SK-N-MC (cell line): Measurements from ENCODE around the gene EDN2.

Experiments used
- DNase-seq: peaks from one replicate; pipeline ENCODE4 v3.0.0-alpha.2; 2011; ENCODE audit warnings: low read depth, low spot score
- H3K27ac ChIP-seq: fragments of 200-600 bp; sonication (generic); 2 replicates; pipeline ENCODE4 v1.5.1; 2016; ENCODE audit warnings: mixed run types
- H3K36me3 ChIP-seq: fragments of 200-600 bp; sonication (generic); 2 replicates; pipeline ENCODE4 v1.6.1; 2017; ENCODE audit warnings: antibody characterized with exemption, low read length, mixed read lengths; ENCODE audit not compliant: insufficient read depth
- H3K4me3 ChIP-seq: fragments of 200-600 bp; sonication (generic); 2 replicates; pipeline ENCODE4 v1.5.1; 2016
- H3K9ac ChIP-seq: fragments of 200-600 bp; sonication (generic); 2 replicates; pipeline ENCODE4 v1.8.0; 2017; ENCODE audit warnings: mixed run types, mixed read lengths; ENCODE audit not compliant: insufficient read length
- H3K9me3 ChIP-seq: fragments of 200-600 bp; sonication (generic); 2 replicates; pipeline ENCODE4 v1.6.1; 2017; ENCODE audit warnings: low read depth, mild to moderate bottlenecking, antibody characterized with exemption, low read length, moderate library complexity, mixed read lengths
- EZH2 ChIP-seq: fragments of 200-600 bp; sonication (generic); IDR thresholded peaks from one replicate; pipeline ENCODE4 v1.6.1; 2017; ENCODE audit warnings: antibody characterized with exemption
- FOXP2 ChIP-seq: optimal IDR thresholded peaks from 2 replicates; pipeline ENCODE3; 2011; ENCODE audit warnings: mild to moderate bottlenecking, moderate library complexity; ENCODE audit not compliant: insufficient read depth; ENCODE audit errors: extremely low read length, control extremely low read depth
- POLR2AphosphoS5 ChIP-seq: IDR thresholded peaks from 2 replicates; pipeline ENCODE4 v1.6.1; 2012; ENCODE audit warnings: mild to moderate bottlenecking, low read depth, low read length, borderline replicate concordance

Gene EDN2

GRCh38 chr1:41513383-41513735 is 28.9 kb upstream of the EDN2 start:
- H3K9ac ChIP-seq = no peak overlapping the region
- no peak for DNase-seq
- no peaks in the 10 kb centered on the region for H3K9me3 ChIP-seq
- H3K36me3 ChIP-seq = no peaks in the 10 kb centered on the region
- H3K27ac ChIP-seq = no peak overlapping the region
- TF ChIP-seq EZH2 = no peak
- TF ChIP-seq POLR2AphosphoS5 = no peak
- no peak for TF ChIP-seq FOXP2
- no peak overlapping the region for H3K4me3 ChIP-seq

GRCh38 chr1:41512701-41513382 is 28.4 kb upstream of the EDN2 start:
- H3K9me3 ChIP-seq = no peaks in the 10 kb centered on the region
- no peak for TF ChIP-seq POLR2AphosphoS5
- TF ChIP-seq EZH2 = no peak
- no peak for TF ChIP-seq FOXP2
- no peaks in the 10 kb centered on the region for H3K36me3 ChIP-seq
- H3K27ac ChIP-seq = no peak overlapping the region
- H3K4me3 ChIP-seq = no peak overlapping the region
- no peak overlapping the region for H3K9ac ChIP-seq
- no peak for DNase-seq

GRCh38 chr1:41511239-41511540 is 26.7 kb upstream of the EDN2 start:
- no peak for DNase-seq
- TF ChIP-seq FOXP2 = no peak
- TF ChIP-seq POLR2AphosphoS5 = no peak
- no peak for TF ChIP-seq EZH2
- no peak overlapping the region for H3K9ac ChIP-seq
- no peaks in the 10 kb centered on the region for H3K36me3 ChIP-seq
- H3K27ac ChIP-seq = no peak overlapping the region
- H3K4me3 ChIP-seq = no peak overlapping the region
- no peaks in the 10 kb centered on the region for H3K9me3 ChIP-seq

DNA sequence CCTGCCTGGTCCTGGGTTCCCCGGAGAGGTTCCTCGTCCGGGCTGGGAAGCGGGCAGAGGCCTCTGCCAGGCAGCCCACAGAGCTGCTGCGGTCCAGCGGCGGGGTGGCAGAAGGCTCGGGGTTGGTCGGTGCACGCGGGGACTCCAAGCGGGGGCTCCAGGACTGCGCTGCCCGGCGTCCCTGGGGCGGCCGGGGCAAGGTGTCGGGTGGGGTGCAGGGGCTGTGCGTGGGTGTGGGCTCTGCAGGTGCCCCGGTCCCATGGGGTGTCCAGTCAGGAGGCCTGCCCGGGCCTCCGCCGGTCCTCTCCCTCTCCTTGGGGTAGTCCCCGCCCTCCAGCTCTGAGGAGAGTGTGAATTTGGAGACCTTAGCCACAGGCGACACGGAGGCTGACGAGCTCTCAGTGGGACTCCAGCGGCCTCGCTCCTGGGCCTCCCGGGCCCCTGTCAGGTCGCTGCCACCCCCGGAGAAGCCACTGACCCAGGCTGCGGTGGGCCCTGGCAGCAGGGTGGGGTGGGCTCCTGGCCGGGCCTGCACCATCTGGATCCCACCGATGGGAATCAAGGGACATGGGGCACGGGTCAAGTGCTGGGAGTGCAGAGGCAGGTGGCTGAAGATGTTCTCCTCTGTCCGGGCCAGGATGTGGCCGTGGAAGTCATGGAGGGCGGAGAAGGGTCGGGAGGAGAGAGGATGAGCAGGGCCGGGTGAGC is 26.2 kb upstream of the EDN2 start:
- no peak for DNase-seq
- no peak for TF ChIP-seq POLR2AphosphoS5
- no peak for TF ChIP-seq FOXP2
- TF ChIP-seq EZH2 = no peak
- H3K9ac ChIP-seq = no peak overlapping the region
- no peak overlapping the region for H3K27ac ChIP-seq
- H3K4me3 ChIP-seq = no peak overlapping the region
- no peaks in the 10 kb centered on the region for H3K9me3 ChIP-seq
- no peaks in the 10 kb centered on the region for H3K36me3 ChIP-seq

GRCh38 chr1:41509270-41509671 is 24.8 kb upstream of the EDN2 start:
- no peak for DNase-seq
- Histone ChIP-seq H3K36me3 (no peaks in the 10 kb centered on the region), H3K4me3 (no peak overlapping the region), H3K9me3 (no peaks in the 10 kb centered on the region), H3K9ac (no peak overlapping the region), H3K27ac (no peak overlapping the region)
- TF ChIP-seq FOXP2 = no peak
- TF ChIP-seq POLR2AphosphoS5 = no peak
- TF ChIP-seq EZH2 = no peak

DNA sequence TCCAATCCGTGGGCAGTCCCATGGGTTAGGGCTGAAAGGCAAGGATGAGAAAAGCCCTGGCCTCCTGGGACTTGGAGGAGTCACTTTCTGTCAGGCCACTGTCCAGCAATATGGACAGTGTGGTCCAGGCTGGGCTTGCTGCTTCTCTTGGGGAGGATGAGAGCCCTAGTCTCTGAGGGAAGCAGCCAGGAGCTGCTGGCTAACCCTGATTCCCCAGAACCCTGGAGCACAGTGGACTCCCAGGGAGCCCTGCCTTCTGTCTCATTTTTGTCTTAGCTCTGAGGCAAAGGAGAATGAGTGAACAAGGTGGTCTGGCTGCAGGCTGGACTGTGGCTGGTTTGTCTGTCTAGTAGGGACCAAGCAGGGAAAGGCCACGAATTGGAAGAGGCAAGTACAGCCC is 23.8 kb upstream of the EDN2 start:
- no peak for TF ChIP-seq FOXP2
- no peak for TF ChIP-seq EZH2
- TF ChIP-seq POLR2AphosphoS5 = no peak
- Histone ChIP-seq H3K4me3 (no peak overlapping the region), H3K27ac (no peak overlapping the region), H3K9me3 (no peaks in the 10 kb centered on the region), H3K9ac (no peak overlapping the region), H3K36me3 (no peaks in the 10 kb centered on the region)
- no peak for DNase-seq

GRCh38 chr1:41507836-41508235 is 23.4 kb upstream of the EDN2 start:
- Histone ChIP-seq H3K9ac (no peak overlapping the region), H3K36me3 (no peaks in the 10 kb centered on the region), H3K4me3 (no peak overlapping the region), H3K27ac (no peak overlapping the region), H3K9me3 (no peaks in the 10 kb centered on the region)
- TF ChIP-seq FOXP2 (no peak), POLR2AphosphoS5 (no peak), EZH2 (no peak)
- DNase-seq = no peak

DNA sequence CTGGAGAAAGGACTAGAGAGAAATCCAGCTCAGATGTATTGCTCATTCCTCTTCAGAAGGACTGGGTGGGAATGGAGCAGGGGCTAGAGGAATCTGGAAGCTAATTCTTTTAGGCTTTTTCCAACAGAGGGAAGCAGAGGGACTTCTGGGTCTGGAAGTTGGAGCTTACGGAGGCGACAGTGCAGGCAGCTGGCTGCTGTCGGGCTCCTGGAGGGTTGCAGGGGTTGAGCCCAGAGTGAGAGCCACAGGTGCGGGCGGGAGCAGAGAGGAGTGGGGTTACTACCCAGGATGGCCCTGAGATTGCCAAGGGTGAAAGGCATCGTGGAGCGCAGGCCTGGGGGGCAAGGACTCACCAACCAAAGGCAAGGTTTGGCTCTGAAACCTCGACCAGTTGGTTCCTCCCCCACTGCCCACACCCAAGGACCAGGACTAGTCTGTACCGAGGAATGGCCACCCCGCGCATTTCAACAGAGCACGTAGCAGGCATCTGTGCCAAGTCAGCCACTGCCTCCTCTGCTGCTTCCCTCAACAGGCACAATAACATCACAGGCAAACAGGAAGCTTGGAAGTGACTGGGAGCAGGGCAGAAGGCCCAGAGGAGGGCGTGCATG is 22.7 kb upstream of the EDN2 start:
- Histone ChIP-seq H3K4me3 (no peak overlapping the region), H3K9ac (no peak overlapping the region), H3K27ac (no peak overlapping the region), H3K36me3 (no peaks in the 10 kb centered on the region), H3K9me3 (no peaks in the 10 kb centered on the region)
- DNase-seq = no peak
- no peak for TF ChIP-seq EZH2
- no peak for TF ChIP-seq FOXP2
- TF ChIP-seq POLR2AphosphoS5 = no peak
